SK-N-SH (cell line): Measurements from ENCODE around the gene AMPD2. TPM values are rescaled to one million over a fixed set of nuclear protein-coding genes. Genes with fewer than 3 reads are reported as not detected.

Source experiments
- EP300 ChIP-seq, 2 experiments: IDR thresholded peaks; 2 replicates each; pipeline versions ENCODE4 v1.4.0 to v1.6.1; 2012; ENCODE audit warnings: borderline replicate concordance in 1 of 2, low read depth in 1 of 2, low read length in 1 of 2
- EZH2phosphoT487 ChIP-seq: fragments of 200-600 bp; sonication (generic); IDR thresholded peaks from 2 replicates; pipeline ENCODE4 v1.6.1; 2017; ENCODE audit warnings: low read depth, mixed run types, mild to moderate bottlenecking, antibody characterized with exemption, moderate library complexity, borderline replicate concordance
- FOSL2 ChIP-seq: IDR thresholded peaks from 2 replicates; pipeline ENCODE4 v1.4.0; 2012; ENCODE audit warnings: low read depth, mild to moderate bottlenecking, moderate library complexity, borderline replicate concordance
- FOXJ3 ChIP-seq: sonication (generic); formaldehyde crosslinking; IDR thresholded peaks from 2 replicates; pipeline ENCODE4 v1.5.1; 2020; ENCODE audit warnings: mild to moderate bottlenecking, missing genetic modification reagents
- FOXM1 ChIP-seq: IDR thresholded peaks from 2 replicates; pipeline ENCODE4 v1.4.0; 2012; ENCODE audit warnings: low read depth, mild to moderate bottlenecking
- GATA2 ChIP-seq: sonication (generic); formaldehyde crosslinking; IDR thresholded peaks from 2 replicates; pipeline ENCODE4 v1.5.0; 2020; ENCODE audit warnings: mild to moderate bottlenecking, missing genetic modification reagents
- JUND ChIP-seq: IDR thresholded peaks from 2 replicates; pipeline ENCODE4 v1.4.0; 2012
- MXI1 ChIP-seq: IDR thresholded peaks from 2 replicates; pipeline ENCODE4 v1.6.1; 2012; ENCODE audit warnings: mild to moderate bottlenecking, low read depth, low read length, improper control_type of control experiment
- RCOR1 ChIP-seq: fragments of 150-350 bp; IDR thresholded peaks from 2 replicates; pipeline ENCODE4 v1.6.1; 2017; ENCODE audit warnings: antibody characterized with exemption, low read length
- RFX5 ChIP-seq: IDR thresholded peaks from 2 replicates; pipeline ENCODE4 v1.6.1; 2012; ENCODE audit warnings: mild to moderate bottlenecking, improper control_type of control experiment, low read length
- SIN3A ChIP-seq: IDR thresholded peaks from 2 replicates; pipeline ENCODE4 v1.6.1; 2012; ENCODE audit warnings: low read depth, mild to moderate bottlenecking, low read length, moderate library complexity, borderline replicate concordance
- TEAD4 ChIP-seq: IDR thresholded peaks from 2 replicates; pipeline ENCODE4 v1.4.0; 2012; ENCODE audit warnings: mild to moderate bottlenecking, borderline replicate concordance; ENCODE audit not compliant: insufficient read depth
- YY1 ChIP-seq: IDR thresholded peaks from 2 replicates; pipeline ENCODE4 v1.4.0; 2012; ENCODE audit warnings: low read depth, mild to moderate bottlenecking
- polyA plus RNA-seq, 3 experiments: library from polyadenylated mRNA; depleted of rRNA; stranded (reverse); fragments of >200 nt; gene quantifications; 2 replicates each; pipeline ENCODE4 v1.2.3, GENCODE V29; 2012
- TF ChIP-seq, protein P1 (sequence below): IDR thresholded peaks from 2 replicates; pipeline ENCODE4 v1.4.0; 2012; ENCODE audit warnings: low read depth
- TF ChIP-seq, protein P2 (sequence below): fragments of 200-600 bp; sonication (generic); IDR thresholded peaks from 2 replicates; pipeline ENCODE4 v1.6.1; 2017; ENCODE audit warnings: antibody characterized with exemption, mild to moderate bottlenecking, moderate library complexity
- TF ChIP-seq, protein P3 (sequence below): fragments of 150-350 bp; IDR thresholded peaks from 2 replicates; pipeline ENCODE4 v1.6.1; 2016; ENCODE audit warnings: mild to moderate bottlenecking, low read depth, low read length
- TF ChIP-seq, protein P4 (sequence below): fragments of 150-350 bp; IDR thresholded peaks from 2 replicates; pipeline ENCODE4 v1.6.1; 2017; ENCODE audit warnings: antibody characterized with exemption, low read length, low read depth, borderline replicate concordance

AMPD2 gene
- polyA plus RNA-seq, 1 of the 3 experiments (the other 2 are of a cell fraction), result 59.1 TPM

DNA sequence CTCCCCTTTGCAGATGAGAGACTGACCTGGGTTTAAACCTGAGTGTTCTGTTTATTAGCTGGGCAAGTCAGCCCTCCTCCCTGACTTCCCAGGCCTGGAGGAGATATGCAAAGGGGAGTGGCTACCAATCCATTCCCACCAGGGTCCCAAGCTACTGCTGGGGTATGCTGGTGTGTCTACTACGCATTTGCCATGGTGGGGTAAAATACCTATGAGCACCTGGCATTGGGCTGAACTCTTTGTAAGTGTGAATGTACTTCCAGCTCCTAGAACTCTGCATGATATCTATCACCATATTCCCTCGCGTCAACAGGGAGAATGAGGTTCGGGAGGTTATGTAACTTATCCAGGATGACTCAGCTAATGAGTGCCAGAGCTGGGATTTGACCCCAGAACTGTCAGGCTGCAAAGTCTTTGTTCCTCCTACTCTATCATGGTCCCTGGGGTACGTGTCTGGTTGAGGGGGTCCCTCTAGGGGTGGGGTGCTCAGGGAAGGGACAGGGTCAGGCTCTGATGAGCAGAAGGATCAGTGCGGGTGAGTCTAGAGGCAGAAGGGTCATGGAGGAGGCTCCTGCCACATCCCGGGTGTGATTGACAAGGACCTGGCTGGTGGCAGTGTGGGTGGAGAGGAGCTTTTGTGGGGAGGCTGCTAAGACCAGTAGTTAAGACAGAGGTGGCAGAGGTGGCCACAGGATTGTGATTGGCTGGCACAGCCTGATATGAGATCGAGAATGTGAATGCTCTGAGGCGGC, 16.7 kb downstream of the AMPD2 start (continued):
- TF ChIP-seq, protein P1, sequence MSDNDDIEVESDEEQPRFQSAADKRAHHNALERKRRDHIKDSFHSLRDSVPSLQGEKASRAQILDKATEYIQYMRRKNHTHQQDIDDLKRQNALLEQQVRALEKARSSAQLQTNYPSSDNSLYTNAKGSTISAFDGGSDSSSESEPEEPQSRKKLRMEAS, result no peak
- no peak for TF ChIP-seq YY1
- TF ChIP-seq RCOR1, result no peak
- TF ChIP-seq EZH2phosphoT487, result no peak
- no peak for TF ChIP-seq SIN3A
- TF ChIP-seq FOSL2, result peak; percentile 44; the same call in 1 of the 2 replicates
- no peak for TF ChIP-seq GATA2 (CRISPR knock-in tag)
- TF ChIP-seq, protein P2, sequence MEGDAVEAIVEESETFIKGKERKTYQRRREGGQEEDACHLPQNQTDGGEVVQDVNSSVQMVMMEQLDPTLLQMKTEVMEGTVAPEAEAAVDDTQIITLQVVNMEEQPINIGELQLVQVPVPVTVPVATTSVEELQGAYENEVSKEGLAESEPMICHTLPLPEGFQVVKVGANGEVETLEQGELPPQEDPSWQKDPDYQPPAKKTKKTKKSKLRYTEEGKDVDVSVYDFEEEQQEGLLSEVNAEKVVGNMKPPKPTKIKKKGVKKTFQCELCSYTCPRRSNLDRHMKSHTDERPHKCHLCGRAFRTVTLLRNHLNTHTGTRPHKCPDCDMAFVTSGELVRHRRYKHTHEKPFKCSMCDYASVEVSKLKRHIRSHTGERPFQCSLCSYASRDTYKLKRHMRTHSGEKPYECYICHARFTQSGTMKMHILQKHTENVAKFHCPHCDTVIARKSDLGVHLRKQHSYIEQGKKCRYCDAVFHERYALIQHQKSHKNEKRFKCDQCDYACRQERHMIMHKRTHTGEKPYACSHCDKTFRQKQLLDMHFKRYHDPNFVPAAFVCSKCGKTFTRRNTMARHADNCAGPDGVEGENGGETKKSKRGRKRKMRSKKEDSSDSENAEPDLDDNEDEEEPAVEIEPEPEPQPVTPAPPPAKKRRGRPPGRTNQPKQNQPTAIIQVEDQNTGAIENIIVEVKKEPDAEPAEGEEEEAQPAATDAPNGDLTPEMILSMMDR, result no peak
- TF ChIP-seq EP300 (IDR thresholded peaks at IDR 0.05; ENCODE audit: borderline replicate concordance in 1 of 2, low read depth in 1 of 2, low read length in 1 of 2), result no peak
- no peak for TF ChIP-seq FOXJ3 (CRISPR knock-in tag)
- no peak for TF ChIP-seq FOXM1
- no peak for TF ChIP-seq TEAD4
- TF ChIP-seq MXI1, result no peak
- TF ChIP-seq RFX5, result no peak
- TF ChIP-seq, protein P3, sequence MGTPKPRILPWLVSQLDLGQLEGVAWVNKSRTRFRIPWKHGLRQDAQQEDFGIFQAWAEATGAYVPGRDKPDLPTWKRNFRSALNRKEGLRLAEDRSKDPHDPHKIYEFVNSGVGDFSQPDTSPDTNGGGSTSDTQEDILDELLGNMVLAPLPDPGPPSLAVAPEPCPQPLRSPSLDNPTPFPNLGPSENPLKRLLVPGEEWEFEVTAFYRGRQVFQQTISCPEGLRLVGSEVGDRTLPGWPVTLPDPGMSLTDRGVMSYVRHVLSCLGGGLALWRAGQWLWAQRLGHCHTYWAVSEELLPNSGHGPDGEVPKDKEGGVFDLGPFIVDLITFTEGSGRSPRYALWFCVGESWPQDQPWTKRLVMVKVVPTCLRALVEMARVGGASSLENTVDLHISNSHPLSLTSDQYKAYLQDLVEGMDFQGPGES, result no peak
- peak; percentile 32 for TF ChIP-seq JUND
- TF ChIP-seq, protein P4, sequence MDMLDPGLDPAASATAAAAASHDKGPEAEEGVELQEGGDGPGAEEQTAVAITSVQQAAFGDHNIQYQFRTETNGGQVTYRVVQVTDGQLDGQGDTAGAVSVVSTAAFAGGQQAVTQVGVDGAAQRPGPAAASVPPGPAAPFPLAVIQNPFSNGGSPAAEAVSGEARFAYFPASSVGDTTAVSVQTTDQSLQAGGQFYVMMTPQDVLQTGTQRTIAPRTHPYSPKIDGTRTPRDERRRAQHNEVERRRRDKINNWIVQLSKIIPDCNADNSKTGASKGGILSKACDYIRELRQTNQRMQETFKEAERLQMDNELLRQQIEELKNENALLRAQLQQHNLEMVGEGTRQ, result no peak
- TF ChIP-seq, all 33 proteins: peak for 4
